OCI-LY1 (cell line): Measurements from ENCODE around the gene ZNF555.

Source experiments
- EZH2 ChIP-seq: fragments of 200-600 bp; sonication (generic), shearing (Covaris generic); IDR thresholded peaks from 2 replicates; pipeline ENCODE4 v1.8.0; 2017; ENCODE audit warnings: borderline replicate concordance, mixed run types, mild to moderate bottlenecking, antibody characterized with exemption, low read length, moderate library complexity, mixed read lengths
- TF ChIP-seq, protein P1 (sequence below): fragments of 200-600 bp; sonication (generic), shearing (Covaris generic); IDR thresholded peaks from 2 replicates; pipeline ENCODE4 v1.5.1; 2017; ENCODE audit warnings: mild to moderate bottlenecking, antibody characterized with exemption, low read length, moderate library complexity, mixed read lengths

DNA sequence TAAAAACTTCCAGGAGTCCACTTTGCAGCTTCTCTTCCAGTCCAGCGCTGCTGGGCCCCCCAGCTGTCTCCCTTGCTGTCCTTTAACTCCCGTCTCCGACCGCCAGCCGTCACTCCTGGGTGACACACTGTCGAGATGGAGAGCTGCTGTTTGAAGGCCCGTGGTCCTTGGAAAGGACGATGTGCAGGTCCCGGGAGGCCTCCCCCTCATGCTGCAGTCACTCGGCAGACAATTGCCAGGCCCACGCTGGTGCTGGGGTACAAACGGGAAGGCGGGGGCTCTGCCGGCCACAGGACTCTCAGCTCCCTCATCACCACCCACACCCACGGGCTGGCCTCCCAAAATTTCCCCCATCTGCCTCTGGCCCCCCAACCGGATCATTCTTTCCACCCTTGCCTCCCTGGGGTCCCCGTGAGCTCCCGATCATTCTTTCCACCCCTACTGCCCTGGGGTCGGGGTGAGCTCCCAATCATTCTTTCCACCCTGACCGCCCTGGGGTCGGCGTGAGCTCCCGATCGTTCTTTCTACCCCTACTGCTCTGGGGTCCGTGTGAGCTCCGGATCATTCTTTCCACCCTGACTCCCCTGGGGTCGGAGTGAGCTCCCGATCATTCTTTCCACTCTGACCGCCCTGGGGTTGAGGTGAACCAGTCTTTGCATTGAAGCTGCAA, 37.7 kb upstream of the ZNF555 start:
- TF ChIP-seq EZH2 = no peak
- TF ChIP-seq, protein P1, sequence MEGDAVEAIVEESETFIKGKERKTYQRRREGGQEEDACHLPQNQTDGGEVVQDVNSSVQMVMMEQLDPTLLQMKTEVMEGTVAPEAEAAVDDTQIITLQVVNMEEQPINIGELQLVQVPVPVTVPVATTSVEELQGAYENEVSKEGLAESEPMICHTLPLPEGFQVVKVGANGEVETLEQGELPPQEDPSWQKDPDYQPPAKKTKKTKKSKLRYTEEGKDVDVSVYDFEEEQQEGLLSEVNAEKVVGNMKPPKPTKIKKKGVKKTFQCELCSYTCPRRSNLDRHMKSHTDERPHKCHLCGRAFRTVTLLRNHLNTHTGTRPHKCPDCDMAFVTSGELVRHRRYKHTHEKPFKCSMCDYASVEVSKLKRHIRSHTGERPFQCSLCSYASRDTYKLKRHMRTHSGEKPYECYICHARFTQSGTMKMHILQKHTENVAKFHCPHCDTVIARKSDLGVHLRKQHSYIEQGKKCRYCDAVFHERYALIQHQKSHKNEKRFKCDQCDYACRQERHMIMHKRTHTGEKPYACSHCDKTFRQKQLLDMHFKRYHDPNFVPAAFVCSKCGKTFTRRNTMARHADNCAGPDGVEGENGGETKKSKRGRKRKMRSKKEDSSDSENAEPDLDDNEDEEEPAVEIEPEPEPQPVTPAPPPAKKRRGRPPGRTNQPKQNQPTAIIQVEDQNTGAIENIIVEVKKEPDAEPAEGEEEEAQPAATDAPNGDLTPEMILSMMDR = no peak
